A549 (cell line): ENCODE data around the gene PPP1R9A. TPM values are rescaled to one million over a fixed set of nuclear protein-coding genes. Genes with fewer than 3 reads are reported as not detected.
A peak's percentile ranks its signal among the peaks of the same experiment; 100 is the strongest.

Experiments used
- ATAC-seq, 2 experiments: fragments of 200-7000 bp in 1 of 2; fragments of >200 bp in 1 of 2; cut with Nextera tagmentation in 1 of 2; cut with Tn5 transposase in 1 of 2; 3 replicates each; pipeline versions ENCODE4 v1.8.0 to v1.9.1; 2018 to 2020; ENCODE audit warnings: mild to moderate bottlenecking in 1 of 2, moderate library complexity in 1 of 2
- CTCF ChIA-PET: fragments of 300-600 bp; sonication (Branson Sonifier 250); formaldehyde crosslinking; extraction: SDS; loops from one replicate; lab custom pipeline; 2021; ENCODE audit warnings: antibody characterized with exemption, inconsistent platforms; lab: Yijun Ruan, JAX
- POLR2A ChIA-PET: fragments of 350-600 bp; formaldehyde crosslinking; extraction: SDS; loops from one replicate; lab custom pipeline; 2021; ENCODE audit warnings: antibody characterized with exemption, inconsistent platforms; lab: Yijun Ruan, JAX
- DNase-seq, 2 experiments: peaks; one replicate each; pipeline versions ENCODE4 v3.0.0 to v3.0.0-alpha.2; 2011 to 2016; ENCODE audit warnings: low read depth in 1 of 2, low spot score in 1 of 2
- FAIRE-seq: peaks from 2 replicates; lab custom pipeline; 2011; peaks lifted over from hg19 to GRCh38; lab: Jason Lieb, UNC
- H3K27ac ChIP-seq, 2 experiments: fragments of >200 bp; sonication (Bioruptor Twin); formaldehyde crosslinking; 3 replicates each; pipeline ENCODE4 v1.5.1; 2016 to 2017
- H3K4me1 ChIP-seq: fragments of >200 bp; sonication (Bioruptor Twin); formaldehyde crosslinking; 3 replicates; pipeline ENCODE4 v1.6.1; 2016
- H3K4me2 ChIP-seq: fragments of >200 bp; sonication (Bioruptor Twin); formaldehyde crosslinking; 3 replicates; pipeline ENCODE4 v1.6.1; 2016
- H3K4me3 ChIP-seq: fragments of >200 bp; sonication (Bioruptor Twin); formaldehyde crosslinking; 3 replicates; pipeline ENCODE4 v1.5.1; 2016
- H3K9me3 ChIP-seq: fragments of >200 bp; sonication (Bioruptor Twin); formaldehyde crosslinking; 3 replicates; pipeline ENCODE4 v1.6.1; 2016
- BHLHE40 ChIP-seq: IDR thresholded peaks from 2 replicates; pipeline ENCODE4 v1.6.1; 2012; ENCODE audit warnings: low read depth, low read length, inconsistent platforms
- CEBPB ChIP-seq, 2 experiments: fragments of >200 bp in 1 of 2; sonication (Bioruptor Twin) in 1 of 2; formaldehyde crosslinking in 1 of 2; IDR thresholded peaks; 2 replicates each; pipeline ENCODE4 v1.6.1; 2012 to 2016
- CHD2 ChIP-seq: fragments of 150-350 bp; IDR thresholded peaks from 2 replicates; pipeline ENCODE4 v1.6.1; 2014; ENCODE audit warnings: low read length; ENCODE audit not compliant: partially characterized antibody
- CHD4 ChIP-seq: fragments of 200-600 bp; sonication (generic); IDR thresholded peaks from 2 replicates; pipeline ENCODE4 v1.6.1; 2016; ENCODE audit warnings: antibody characterized with exemption, mild to moderate bottlenecking, borderline replicate concordance
- EHMT2 ChIP-seq: fragments of 200-600 bp; sonication (generic); IDR thresholded peaks from 2 replicates; pipeline ENCODE4 v1.6.1; 2016; ENCODE audit warnings: antibody characterized with exemption, low read depth, mild to moderate bottlenecking, moderate library complexity
- ESRRA ChIP-seq: fragments of 150-350 bp; IDR thresholded peaks from 2 replicates; pipeline ENCODE4 v1.6.1; 2014; ENCODE audit warnings: mild to moderate bottlenecking, low read length, borderline replicate concordance
- FOSL2 ChIP-seq, 2 experiments: fragments of 450-650 bp in 1 of 2; fragments of >200 bp in 1 of 2; sonication (Bioruptor Twin) in 1 of 2; formaldehyde crosslinking; IDR thresholded peaks; 2 replicates each; pipeline versions ENCODE4 v1.5.0 to v1.6.1; 2016 to 2020; ENCODE audit warnings: mild to moderate bottlenecking in 1 of 2, moderate library complexity in 1 of 2
- GATA3 ChIP-seq: IDR thresholded peaks from 2 replicates; pipeline ENCODE4 v1.6.1; 2012; ENCODE audit warnings: borderline replicate concordance
- HES2 ChIP-seq: fragments of >200 bp; sonication (Bioruptor Twin); formaldehyde crosslinking; IDR thresholded peaks from 2 replicates; pipeline ENCODE4 v1.6.1; 2016
- HEYL ChIP-seq: fragments of 250-450 bp; sonication (Bioruptor Pico); IDR thresholded peaks from 2 replicates; pipeline ENCODE4 v1.8.0; 2021; ENCODE audit warnings: mild to moderate bottlenecking, moderate library complexity
- HOXB13 ChIP-seq: fragments of 250-450 bp; sonication (Bioruptor Pico); IDR thresholded peaks from 2 replicates; pipeline ENCODE4 v1.5.0; 2020; ENCODE audit warnings: low read depth, mild to moderate bottlenecking, moderate library complexity
- JUNB ChIP-seq: fragments of >200 bp; sonication (Bioruptor Twin); formaldehyde crosslinking; IDR thresholded peaks from 2 replicates; pipeline ENCODE4 v1.6.1; 2016
- KDM1A ChIP-seq: fragments of 200-600 bp; sonication (generic); IDR thresholded peaks from 2 replicates; pipeline ENCODE4 v1.6.1; 2016; ENCODE audit warnings: low read depth, mild to moderate bottlenecking
- NFE2L2 ChIP-seq: fragments of 150-350 bp; conservative IDR thresholded peaks from 2 replicates; pipeline ENCODE4 v1.6.1; 2014; ENCODE audit warnings: low read length
- POLR2A ChIP-seq: IDR thresholded peaks from 2 replicates; pipeline ENCODE4 v1.6.1; 2012; ENCODE audit warnings: mild to moderate bottlenecking, low read length
- RAD21 ChIP-seq, 2 experiments: fragments of >200 bp in 1 of 2; sonication (Bioruptor Twin) in 1 of 2; formaldehyde crosslinking in 1 of 2; IDR thresholded peaks in 1 of 2; conservative IDR thresholded peaks in 1 of 2; 2 replicates in 1 of 2; 3 replicates in 1 of 2; pipeline ENCODE4 v1.6.1; 2012 to 2018; ENCODE audit warnings: inconsistent platforms in 1 of 2
- TFCP2L1 ChIP-seq: fragments of 250-450 bp; sonication (Bioruptor Pico); IDR thresholded peaks from 2 replicates; pipeline ENCODE4 v1.5.0; 2021; ENCODE audit warnings: mild to moderate bottlenecking
- USF2 ChIP-seq: fragments of 450-650 bp; IDR thresholded peaks from 2 replicates; pipeline ENCODE4 v1.6.1; 2014; ENCODE audit warnings: antibody characterized with exemption
- ZFP36 ChIP-seq: fragments of 450-650 bp; IDR thresholded peaks from 2 replicates; pipeline ENCODE4 v1.6.1; 2014; ENCODE audit warnings: borderline replicate concordance; ENCODE audit not compliant: partially characterized antibody
- WGBS: methylation state at CpG from one replicate; pipeline ENCODE4 v1.1.6; 2017; ENCODE audit errors: missing lambda C conversion rate; 5-methylcytosine and 5-hydroxymethylcytosine counted together
- polyA plus RNA-seq, 4 experiments: library from polyadenylated mRNA; depleted of rRNA in 3 of 4; stranded (reverse); fragments of >200 nt; fragmentation: RNase III in 1 of 4; extraction: RNeasy Plus Mini Kit Qiagen cat#74134 plus additional on column Dnase treatment in 1 of 4; gene quantifications; 2 replicates in 3 of 4; 3 replicates in 1 of 4; pipeline ENCODE4 v1.2.3, GENCODE V29; 2011 to 2017

The PPP1R9A gene
- polyA plus RNA-seq, 2 of the 4 experiments (the other 2 are of a cell fraction) = 5.0 to 18.7 TPM

- 0 out of 3 replicates have a peak, but pooled peaks cover 3% of the 10 kb centered on the region for H3K9me3 ChIP-seq
- CTCF ChIA-PET = no interaction called here
- no peak for TF ChIP-seq GATA3
- no peak for TF ChIP-seq TFCP2L1 (CRISPR knock-in tag)
- H3K4me2 ChIP-seq = peak overlapping the region; percentile 86
- WGBS = 16% methylated on average over 4 of the region's 4 CpGs
- H3K4me1 ChIP-seq = peaks cover 26% of the 10 kb centered on the region
- peak overlapping the region; percentile 32 for H3K4me3 ChIP-seq
- FAIRE-seq (peak; percentile 98), DNase-seq (no peak), ATAC-seq (peak in 1 of 2 experiments; percentile 46; a peak in 2 of 6 replicates)
- H3K27ac ChIP-seq = peak overlapping the region; percentile 50 to 63
- POLR2A ChIA-PET = no interaction called here
Measured at GRCh38 chr7:95330204-95330960, 423.0 kb downstream of the PPP1R9A start.

GRCh38 chr7:95330961-95331337 lies 423.6 kb downstream of the PPP1R9A start:
- H3K27ac ChIP-seq = peak overlapping the region; percentile 50 to 63
- ChIA-PET POLR2A (no interaction called here), CTCF (no interaction called here)
- no peak for FAIRE-seq
- 0 out of 3 replicates have a peak, but pooled peaks cover 3% of the 10 kb centered on the region for H3K9me3 ChIP-seq
- peak overlapping the region; percentile 32 for H3K4me3 ChIP-seq
- 82% methylated on average over 1 of the region's 1 CpG for WGBS
- peak overlapping the region; percentile 86 for H3K4me2 ChIP-seq
- no peak for TF ChIP-seq GATA3
- TF ChIP-seq BHLHE40 = no peak
- TF ChIP-seq RAD21 (conservative IDR thresholded peaks at IDR 0.05 in 1 of 2, IDR thresholded peaks at IDR 0.05 in 1 of 2) = no peak
- TF ChIP-seq JUNB = no peak
- TF ChIP-seq CHD2 = no peak
- no peak for TF ChIP-seq CHD4
- TF ChIP-seq FOSL2 (IDR thresholded peaks at IDR 0.05) = no peak
- no peak for TF ChIP-seq FOSL2 (CRISPR knock-in tag; IDR thresholded peaks at IDR 0.05)
- no peak for TF ChIP-seq KDM1A
- TF ChIP-seq CEBPB (IDR thresholded peaks at IDR 0.05) = no peak
- TF ChIP-seq NFE2L2 = no peak
- no peak for TF ChIP-seq EHMT2
- TF ChIP-seq HEYL (CRISPR knock-in tag) = no peak
- TF ChIP-seq ZFP36 = no peak
- no peak for TF ChIP-seq POLR2A
- TF ChIP-seq HES2 = no peak
- TF ChIP-seq ESRRA = no peak
- peaks cover 31% of the 10 kb centered on the region for H3K4me1 ChIP-seq
- ATAC-seq = no peak; a peak in 1 of 6 replicates
- no peak for DNase-seq

GRCh38 chr7:95334447-95334846 lies 427.1 kb downstream of the PPP1R9A start:
- ChIA-PET CTCF (interaction anchor here (1.4 kb wide), 1 partner anchor 142 kb away, joined by 4 read pairs; no protein-coding TSS in a partner anchor), POLR2A (no interaction called here)
- Histone ChIP-seq H3K4me1 (peaks cover 31% of the 10 kb centered on the region), H3K4me2 (peak overlapping the region; percentile 11), H3K9me3 (no peaks in the 10 kb centered on the region), H3K27ac (peak overlapping the region; percentile 27 to 33; a peak in 3 of 6 replicates), H3K4me3 (no peak overlapping the region)
- DNase-seq = no peak
- peak in 1 of 2 experiments; percentile 65; a peak in 3 of 6 replicates for ATAC-seq
- TF ChIP-seq USF2 = peak; percentile 46
- TF ChIP-seq ZFP36 = no peak
- peak; percentile 39 for FAIRE-seq

GRCh38 chr7:95335093-95335492 lies 427.7 kb downstream of the PPP1R9A start:
- Histone ChIP-seq H3K9me3 (no peaks in the 10 kb centered on the region), H3K4me2 (peak overlapping the region; percentile 11), H3K27ac (peak overlapping the region; percentile 27 to 37; a peak in 3 of 6 replicates), H3K4me3 (no peak overlapping the region), H3K4me1 (peaks cover 26% of the 10 kb centered on the region)
- POLR2A ChIA-PET = no interaction called here
- TF ChIP-seq HOXB13 (CRISPR knock-in tag) = no peak
- peak in 1 of 2 experiments; percentile 28; a peak in 2 of 4 replicates for TF ChIP-seq CEBPB (IDR thresholded peaks at IDR 0.05)
- TF ChIP-seq EHMT2 = no peak
- CTCF ChIA-PET = interaction anchor here (1.4 kb wide), 1 partner anchor 142 kb away, joined by 4 read pairs; no protein-coding TSS in a partner anchor
- peak in 1 of 2 experiments; percentile 46; a peak in 3 of 6 replicates for ATAC-seq
- peak; percentile 84 for FAIRE-seq
- DNase-seq = no peak
